ENCODE results near the gene GADD45G. TPM values are rescaled to one million over a fixed set of nuclear protein-coding genes. Genes with fewer than 3 reads are reported as not detected.

GADD45G gene
- polyA plus RNA-seq, 1 of the 3 experiments (the other 2 are of a cell fraction), result 1.3 TPM

- Histone ChIP-seq H3K4me1 (ENCODE audit: control insufficient read depth in 1 of 2, insufficient read depth in 2 of 2, low read depth in 1 of 2, low read length in 1 of 2) (peaks cover 24 to 35% of the 10 kb centered on the region in 2 experiments), H3K4me2 (no peak overlapping the region), H3K9me3 (no peaks in the 10 kb centered on the region), H3K27ac (ENCODE audit: low read depth in 2 of 2, low read length in 1 of 2) (no peak overlapping the region), H3K9me2 (no peaks in the 10 kb centered on the region), H3K36me3 (replicated peaks in 1 of 2; ENCODE audit: control insufficient read depth in 1 of 2, insufficient read depth in 2 of 2, low read length in 1 of 2) (no peaks in the 10 kb centered on the region), H3K4me3 (ENCODE audit: low read depth in 2 of 2, low read length in 1 of 2) (no peak overlapping the region), H3K27me3 (ENCODE audit: insufficient read depth) (peaks cover 21% of the 10 kb centered on the region; the same call in 1 of the 2 replicates), H3K9ac (no peak overlapping the region), H3F3A (replicated peaks; ENCODE audit: insufficient read depth) (peaks cover 21% of the 10 kb centered on the region), H2AFZ (ENCODE audit: low read depth) (no peak overlapping the region), H3K79me2 (ENCODE audit: insufficient read depth) (no peaks in the 10 kb centered on the region), H4K20me1 (ENCODE audit: insufficient read depth) (no peaks in the 10 kb centered on the region)
- 57% methylated on average over 5 of the region's 6 CpGs for WGBS (ENCODE audit: low lambda C conversion rate)
- TF ChIP-seq RAD21 (IDR thresholded peaks at IDR 0.05; ENCODE audit: low read length) (no peak), PBX3 (IDR thresholded peaks at IDR 0.05) (no peak), SIN3A (IDR thresholded peaks at IDR 0.05; ENCODE audit: borderline replicate concordance, low read depth, low read length) (no peak), NRF1 (IDR thresholded peaks at IDR 0.05; ENCODE audit: low read depth, low read length) (no peak), FOXJ3 (CRISPR knock-in tag; IDR thresholded peaks at IDR 0.05) (no peak), RCOR1 (IDR thresholded peaks at IDR 0.05; ENCODE audit: low read length) (no peak), RFX5 (IDR thresholded peaks at IDR 0.05; ENCODE audit: low read length) (no peak), YY1 (IDR thresholded peaks at IDR 0.05; ENCODE audit: low read depth) (no peak), TEAD4 (IDR thresholded peaks at IDR 0.05; ENCODE audit: borderline replicate concordance, insufficient read depth) (no peak), SMC3 (IDR thresholded peaks at IDR 0.05; ENCODE audit: low read depth, low read length) (no peak), EZH2phosphoT487 (IDR thresholded peaks at IDR 0.05; ENCODE audit: borderline replicate concordance, low read depth) (no peak), CHD2 (IDR thresholded peaks at IDR 0.05; ENCODE audit: low read length, partially characterized antibody) (no peak), ELF1 (IDR thresholded peaks at IDR 0.05) (no peak), TAF1 (IDR thresholded peaks at IDR 0.05; ENCODE audit: borderline replicate concordance, low read depth, low read length) (no peak), POLR2AphosphoS5 (IDR thresholded peaks at IDR 0.05; ENCODE audit: low read depth, low read length) (no peak), GABPA (IDR thresholded peaks at IDR 0.05; ENCODE audit: low read depth) (no peak), USF2 (IDR thresholded peaks at IDR 0.05; ENCODE audit: borderline replicate concordance, low read depth, low read length) (no peak), FOSL2 (IDR thresholded peaks at IDR 0.05; ENCODE audit: borderline replicate concordance, low read depth) (no peak)
- no peak for DNase-seq
- ChIA-PET POLR2A (no interaction called here), CTCF (interaction anchor here (0.7 to 17.1 kb wide), 22 partner anchors 9 to 541 kb away, joined by 3 to 604 read pairs (median 7); no protein-coding TSS in a partner anchor)
Measured at GRCh38 chr9:89601856-89602562, 2.8 kb upstream of the GADD45G start.
